ENCODE data around the gene EARS2.
A peak's percentile ranks its signal among the peaks of the same experiment; 100 is the strongest.
"Not testable (repeated sequence)": the region's sequence is repeated elsewhere in the genome, so short reads cannot be mapped to it uniquely, and the experiment has no call there.

The EARS2 gene

DNA sequence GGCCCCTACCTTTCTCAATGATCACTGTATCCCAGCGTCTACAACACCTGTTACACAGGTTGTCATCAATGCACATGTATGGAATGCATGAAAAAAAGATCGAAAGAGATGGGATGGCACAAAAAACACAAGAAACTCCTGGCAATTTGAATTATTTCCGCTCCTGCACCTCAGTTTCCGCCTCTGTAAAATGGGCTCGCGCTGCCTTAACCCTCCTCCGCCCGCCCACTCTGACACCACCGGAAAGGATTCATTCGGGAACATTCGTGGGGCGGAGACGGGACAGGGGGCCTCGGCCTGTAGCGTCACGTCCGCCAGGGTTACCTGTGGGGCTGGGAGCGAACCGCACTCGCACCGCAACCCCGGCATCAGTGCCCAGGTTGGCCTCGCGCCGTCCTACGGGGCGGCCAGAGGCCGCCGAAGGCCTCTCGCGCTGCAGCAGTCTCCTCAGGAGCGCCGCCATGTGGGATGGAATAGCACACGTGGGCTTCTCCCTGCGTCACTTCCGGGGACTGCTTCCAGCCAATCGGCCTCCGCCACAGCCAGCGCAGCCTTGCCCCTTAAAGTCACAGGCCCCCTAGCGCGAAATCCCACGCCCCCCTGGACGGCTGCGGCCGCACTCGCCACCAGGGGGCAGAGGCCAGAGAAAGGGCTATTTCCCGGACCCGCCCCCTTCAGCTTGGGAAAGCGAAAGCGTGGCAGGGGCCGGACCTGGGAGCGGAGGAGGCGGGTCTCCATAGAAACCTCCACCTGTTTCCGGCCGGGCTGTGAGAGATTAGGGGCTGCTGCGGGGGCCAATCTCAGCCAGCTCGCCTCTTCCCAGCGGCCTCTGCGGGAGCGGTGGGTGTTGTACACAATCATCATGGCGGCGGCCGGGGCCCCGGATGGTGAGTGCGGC lies at the start of gene EARS2, which contains the start of gene UBFD1:
EARS2 (minus strand) TSS at position 470 of the 898 bp plus-strand sequence; CDS start at position 463, 7 bp downstream.
UBFD1 (plus strand) TSS at position 847 of the 898 bp plus-strand sequence; CDS start at position 863, 16 bp downstream.
- Mint-ChIP-seq H3K9me3 (no peaks in the 10 kb centered on the region), H3K4me1 (ENCODE audit: low read depth) (peaks cover 48% of the 10 kb centered on the region), H3K36me3 (ENCODE audit: low read depth) (peaks cover 62% of the 10 kb centered on the region), H3K27ac (peak within 1 kb of the TSS; percentile 97), H3K27me3 (no peaks in the 10 kb centered on the region), H3K4me3 (peak within 1 kb of the TSS; percentile 93)
- peak; percentile 100 for DNase-seq

DNA sequence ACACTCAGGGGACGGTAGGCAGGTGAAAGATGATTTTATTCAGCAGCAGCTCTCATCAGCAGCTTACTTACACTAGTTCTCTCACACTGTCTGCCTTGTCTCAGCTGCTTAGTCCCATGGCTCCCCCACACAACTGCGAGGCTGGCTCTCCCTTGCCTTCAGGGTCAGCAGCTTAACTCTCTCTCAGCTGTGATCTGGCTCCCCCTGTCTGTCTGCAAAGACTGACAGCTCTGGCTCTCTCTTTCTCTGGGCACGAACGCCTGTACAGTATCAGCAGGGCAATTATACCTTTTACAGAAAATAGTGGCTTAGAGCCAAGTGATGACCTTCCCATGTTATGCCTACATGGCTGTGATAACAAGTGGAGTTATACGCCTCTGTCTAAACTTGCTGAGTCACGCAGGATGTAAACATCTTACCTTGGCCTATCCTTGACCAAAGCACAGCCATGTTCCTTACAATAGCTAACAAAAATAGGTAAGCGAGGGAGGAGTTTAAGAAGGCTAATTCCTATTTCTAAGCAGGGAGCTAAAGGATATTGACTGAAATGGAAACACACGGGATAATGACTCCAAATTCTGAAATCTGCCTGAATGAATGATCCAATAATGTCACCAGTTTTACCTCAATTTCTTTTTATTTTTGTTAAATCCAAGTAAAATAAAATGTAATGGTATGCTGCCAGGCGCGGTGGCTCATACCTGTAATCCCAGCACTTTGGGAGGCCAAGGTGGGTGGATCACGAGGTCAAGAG lies 40.0 kb upstream of the EARS2 start:
- peak overlapping the region; percentile 13 for H3K27ac Mint-ChIP-seq
- no peaks in the 10 kb centered on the region for H3K9me3 Mint-ChIP-seq
- no peak for DNase-seq
- H3K36me3 Mint-ChIP-seq (ENCODE audit: low read depth): peaks cover 51% of the 10 kb centered on the region
- no peak overlapping the region for H3K4me3 Mint-ChIP-seq
- no peaks in the 10 kb centered on the region for H3K27me3 Mint-ChIP-seq
- H3K4me1 Mint-ChIP-seq (ENCODE audit: low read depth): peaks cover 34% of the 10 kb centered on the region

DNA sequence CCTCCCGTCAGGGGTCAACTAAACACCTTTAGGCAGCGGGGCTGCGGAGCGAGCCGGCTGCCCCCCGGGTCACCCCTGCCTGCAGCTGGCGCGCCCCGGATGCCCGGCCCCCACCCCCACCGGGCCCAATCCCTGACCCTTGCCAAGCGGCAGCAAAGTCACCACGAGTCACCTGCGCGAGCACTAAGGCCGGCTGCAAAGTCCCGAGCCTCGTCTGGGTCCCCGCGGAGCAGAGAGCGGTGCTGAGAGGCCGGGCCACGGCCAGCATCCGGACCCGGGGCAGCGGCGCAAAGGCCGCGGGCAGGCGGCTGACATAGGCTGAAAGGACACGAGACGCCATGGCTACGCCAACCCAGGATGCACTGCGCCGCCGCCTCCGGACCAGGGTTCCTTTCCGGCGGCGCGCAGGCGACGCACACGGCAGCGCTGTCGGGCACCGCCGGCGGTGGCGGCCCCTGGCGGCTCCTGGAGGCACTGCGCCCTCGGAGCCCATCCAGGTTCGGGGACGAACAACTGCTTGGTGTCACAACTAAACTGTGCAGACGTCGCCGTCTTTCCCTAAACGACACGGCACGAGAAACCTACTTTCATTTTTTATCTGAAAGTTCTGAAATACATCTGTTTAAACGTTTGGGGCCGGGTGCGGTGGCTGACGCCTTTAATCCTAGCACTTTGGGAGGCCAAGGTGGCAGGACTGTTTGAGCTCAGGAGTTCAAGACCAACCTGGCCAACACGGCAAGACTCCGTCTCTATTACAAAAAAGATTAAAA lies 39.0 kb upstream of the EARS2 start, which contains the start of gene NDUFAB1:
NDUFAB1 (minus strand) TSS at position 366 of the 770 bp plus-strand sequence; CDS start at position 340, 26 bp downstream.
- H3K27me3 Mint-ChIP-seq: no peaks in the 10 kb centered on the region
- peaks cover 53% of the 10 kb centered on the region for H3K36me3 Mint-ChIP-seq (ENCODE audit: low read depth)
- peak; percentile 95 for DNase-seq
- H3K9me3 Mint-ChIP-seq: no peaks in the 10 kb centered on the region
- peak within 1 kb of the TSS; percentile 88 for H3K4me3 Mint-ChIP-seq
- H3K27ac Mint-ChIP-seq: peak within 1 kb of the TSS; percentile 91
- peaks cover 41% of the 10 kb centered on the region for H3K4me1 Mint-ChIP-seq (ENCODE audit: low read depth)

DNA sequence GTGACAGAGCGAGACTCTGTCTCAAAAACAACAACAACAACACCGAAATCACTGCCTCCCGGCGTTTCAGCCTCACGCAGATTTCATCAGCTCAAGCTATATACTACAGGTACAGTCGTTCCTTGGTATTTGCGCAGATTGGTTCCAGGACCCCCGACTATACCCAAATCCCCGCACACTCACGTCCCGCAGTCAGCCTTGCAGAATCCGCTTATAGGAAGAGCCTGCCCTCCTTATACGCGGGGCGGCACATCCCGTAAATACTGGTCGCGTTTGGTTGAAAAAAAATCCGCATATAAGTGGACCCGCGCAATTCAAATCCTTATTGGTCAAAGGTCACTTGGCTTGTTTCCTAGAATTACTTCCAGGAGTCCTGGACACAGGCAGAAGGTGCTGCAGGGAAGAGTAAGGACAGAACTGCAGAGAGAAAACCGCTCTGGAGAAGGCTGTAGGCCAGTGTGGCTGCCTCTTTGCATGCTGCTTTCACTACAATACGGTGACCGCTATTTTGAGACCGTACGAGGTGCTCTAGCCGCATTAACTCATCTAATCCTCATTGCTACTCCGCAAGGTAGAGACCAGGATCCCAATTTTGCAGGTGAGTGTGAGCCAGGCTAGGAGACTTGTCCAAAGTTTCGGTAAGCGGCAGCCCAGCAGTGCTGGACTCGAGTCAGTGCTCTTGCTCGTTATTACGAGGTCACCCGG lies 38.2 kb upstream of the EARS2 start:
- Mint-ChIP-seq H3K27ac (peak overlapping the region; percentile 91), H3K4me1 (ENCODE audit: low read depth) (peaks cover 41% of the 10 kb centered on the region), H3K36me3 (ENCODE audit: low read depth) (peaks cover 53% of the 10 kb centered on the region), H3K9me3 (no peaks in the 10 kb centered on the region), H3K4me3 (peak overlapping the region; percentile 88), H3K27me3 (no peaks in the 10 kb centered on the region)
- no peak for DNase-seq

DNA sequence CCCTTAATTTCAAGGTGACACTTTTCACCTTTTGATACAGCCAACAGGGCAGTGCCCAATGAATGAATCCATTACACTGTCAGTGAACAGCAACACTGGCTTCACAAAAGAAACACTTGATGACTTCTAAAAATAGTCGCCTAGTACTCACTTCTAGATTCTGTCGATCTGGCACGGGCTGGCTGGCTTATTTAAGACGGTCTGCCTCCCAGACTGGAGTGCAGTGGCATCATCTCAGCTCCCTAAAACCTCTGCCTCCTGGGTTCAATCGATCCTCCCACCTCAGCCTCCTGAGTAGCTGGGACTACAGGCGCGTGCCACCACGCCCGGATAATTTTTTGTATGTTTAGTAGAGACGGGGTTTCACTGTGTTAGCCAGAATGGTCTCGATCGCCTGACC lies 37.0 kb upstream of the EARS2 start:
- H3K4me3 Mint-ChIP-seq: peak overlapping the region; percentile 88
- peaks cover 61% of the 10 kb centered on the region for H3K36me3 Mint-ChIP-seq (ENCODE audit: low read depth)
- H3K9me3 Mint-ChIP-seq: no peaks in the 10 kb centered on the region
- no peak for DNase-seq
- H3K27me3 Mint-ChIP-seq: no peaks in the 10 kb centered on the region
- H3K27ac Mint-ChIP-seq: peak overlapping the region; percentile 91
- H3K4me1 Mint-ChIP-seq (ENCODE audit: low read depth): peaks cover 43% of the 10 kb centered on the region

DNA sequence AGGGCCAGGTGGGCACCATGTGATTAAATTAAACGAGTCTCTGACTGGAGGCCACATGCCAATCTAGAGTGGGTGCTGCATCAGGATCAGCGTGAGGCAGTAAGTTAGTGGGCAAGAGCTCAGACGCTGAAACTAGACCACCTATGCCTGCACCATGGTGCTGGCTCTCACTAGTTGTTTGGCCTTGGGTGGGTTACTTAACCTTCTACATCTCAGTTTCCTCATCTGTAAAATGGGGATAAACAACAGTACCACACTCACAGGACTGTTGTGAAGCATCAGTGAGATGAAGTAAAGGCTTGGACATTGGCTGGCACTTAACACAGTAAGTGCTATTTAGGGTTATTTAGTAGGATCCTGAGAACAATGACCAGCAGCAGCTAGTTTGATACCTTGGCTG lies 33.0 kb upstream of the EARS2 start:
- peaks cover 92% of the 10 kb centered on the region for H3K36me3 Mint-ChIP-seq (ENCODE audit: low read depth)
- H3K27me3 Mint-ChIP-seq: no peaks in the 10 kb centered on the region
- H3K4me3 Mint-ChIP-seq: no peak overlapping the region
- peaks cover 32% of the 10 kb centered on the region for H3K4me1 Mint-ChIP-seq (ENCODE audit: low read depth)
- no peaks in the 10 kb centered on the region for H3K9me3 Mint-ChIP-seq
- DNase-seq: no peak
- H3K27ac Mint-ChIP-seq: no peak overlapping the region

DNA sequence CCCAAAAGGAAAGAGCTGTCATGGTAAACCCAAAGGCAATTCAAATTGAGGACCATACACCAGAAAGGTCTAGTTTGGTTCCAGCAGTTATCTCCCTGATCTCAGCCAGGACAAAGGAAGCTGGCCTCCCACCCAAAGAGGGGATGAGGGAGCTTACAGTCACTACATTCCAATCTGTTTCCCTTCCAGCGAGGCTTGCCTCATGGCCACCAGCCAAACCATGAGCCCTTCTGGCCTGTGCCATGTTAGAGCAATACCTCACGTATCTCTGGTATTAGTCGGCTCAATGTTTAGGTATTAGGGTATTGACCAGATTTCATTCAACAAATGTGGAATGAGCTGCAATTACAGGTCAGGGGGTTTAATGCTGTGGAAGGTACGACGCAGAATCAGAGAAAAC lies 30.6 kb upstream of the EARS2 start:
- peaks cover 91% of the 10 kb centered on the region for H3K36me3 Mint-ChIP-seq (ENCODE audit: low read depth)
- no peak for DNase-seq

DNA sequence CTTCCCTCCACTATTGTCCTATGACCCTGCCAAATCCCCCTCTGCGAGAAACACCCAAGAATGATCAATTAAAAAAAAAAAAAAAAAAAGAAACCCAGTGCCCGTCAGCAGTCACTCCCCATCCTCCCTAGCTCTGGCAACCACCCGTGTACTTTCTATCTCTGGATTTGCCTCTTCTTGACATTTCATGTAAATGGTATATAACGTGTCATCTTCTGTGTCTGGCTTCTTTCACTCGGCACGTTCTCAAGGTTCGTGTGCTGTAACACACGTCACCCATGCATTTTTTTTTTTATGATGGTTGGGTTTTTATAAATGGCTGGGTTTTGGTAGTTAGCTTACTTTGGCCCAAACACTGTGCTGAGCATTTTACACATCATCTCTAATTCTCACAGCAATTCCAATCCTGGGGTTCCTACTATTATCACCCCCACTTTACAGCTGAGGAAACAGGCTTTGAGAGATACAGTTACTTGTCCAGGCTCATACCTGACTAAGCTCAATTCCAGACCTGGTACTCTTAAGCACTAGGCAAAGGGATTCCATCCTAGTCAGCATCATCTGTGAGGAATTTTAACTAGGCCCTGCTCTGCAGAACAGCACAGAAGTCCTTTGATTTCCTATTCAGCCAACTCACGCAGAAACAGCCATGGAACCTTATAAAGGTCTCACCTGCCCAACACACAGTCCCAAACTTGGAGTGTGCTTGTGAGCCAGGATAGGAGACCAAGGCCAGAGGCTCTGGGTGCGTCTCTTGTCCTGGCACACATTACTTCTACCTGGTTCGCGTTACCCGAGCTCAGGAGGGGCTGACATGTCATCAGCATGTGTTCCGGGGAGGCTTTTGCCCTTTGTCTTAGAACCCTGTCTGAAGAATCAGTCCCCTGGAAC lies 27.3 kb upstream of the EARS2 start:
- peak overlapping the region; percentile 41 for H3K27ac Mint-ChIP-seq
- H3K4me3 Mint-ChIP-seq: no peak overlapping the region
- no peak for DNase-seq
- peaks cover 2% of the 10 kb centered on the region for H3K4me1 Mint-ChIP-seq (ENCODE audit: low read depth)
- peaks cover 92% of the 10 kb centered on the region for H3K36me3 Mint-ChIP-seq (ENCODE audit: low read depth)
- no peaks in the 10 kb centered on the region for H3K27me3 Mint-ChIP-seq
- H3K9me3 Mint-ChIP-seq: no peaks in the 10 kb centered on the region

More for the DNA sequence above, 30.6 kb upstream of the EARS2 start:
- H3K4me1 Mint-ChIP-seq (ENCODE audit: low read depth): peaks cover 13% of the 10 kb centered on the region
- H3K9me3 Mint-ChIP-seq: no peaks in the 10 kb centered on the region
- H3K27me3 Mint-ChIP-seq: no peaks in the 10 kb centered on the region
- H3K27ac Mint-ChIP-seq: no peak overlapping the region
- H3K4me3 Mint-ChIP-seq: no peak overlapping the region

DNA sequence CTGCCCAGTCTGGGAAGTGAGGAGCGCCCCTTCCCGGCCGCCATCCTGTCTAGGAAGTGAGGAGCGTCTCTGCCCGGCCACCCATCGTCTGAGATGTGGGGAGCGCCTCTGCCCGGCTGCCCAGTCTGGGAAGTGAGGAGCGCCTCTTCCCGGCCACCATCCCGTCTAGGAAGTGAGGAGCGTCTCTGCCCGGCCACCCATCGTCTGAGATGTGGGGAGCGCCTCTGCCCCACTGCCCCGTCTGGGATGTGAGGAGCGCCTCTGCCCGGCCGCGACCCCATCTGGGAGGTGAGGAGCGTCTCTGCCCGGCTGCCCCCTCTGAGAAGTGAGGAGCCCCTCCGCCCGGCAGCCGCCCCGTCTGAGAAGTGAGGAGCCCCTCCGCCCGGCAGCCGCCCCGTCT lies 26.1 kb upstream of the EARS2 start:
- not testable (repeated sequence) for H3K27me3 Mint-ChIP-seq; H3K4me3 Mint-ChIP-seq; H3K9me3 Mint-ChIP-seq; H3K4me1 Mint-ChIP-seq (ENCODE audit: low read depth); DNase-seq; H3K27ac Mint-ChIP-seq
- peaks cover 92% of the 10 kb centered on the region for H3K36me3 Mint-ChIP-seq (ENCODE audit: low read depth)

DNA sequence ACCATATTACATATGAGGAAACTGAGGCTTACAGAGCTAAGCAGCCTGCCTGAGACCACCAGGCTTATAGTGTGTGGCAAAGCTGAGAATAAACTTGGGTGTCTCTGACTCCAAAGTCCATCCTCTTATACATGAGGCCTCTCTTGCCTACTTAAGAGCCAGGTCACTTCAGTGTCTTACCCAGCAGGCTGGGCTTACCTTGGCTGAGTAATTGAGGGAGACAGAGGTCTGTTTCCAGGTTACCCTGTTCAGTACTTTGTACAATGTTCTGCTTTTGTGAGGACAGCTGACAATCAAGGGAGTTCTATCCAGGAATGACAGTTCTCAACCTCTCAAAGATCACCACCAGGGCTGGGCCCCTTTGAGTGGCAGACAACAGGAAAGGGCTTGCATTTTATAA lies 24.6 kb upstream of the EARS2 start:
- no peaks in the 10 kb centered on the region for H3K27me3 Mint-ChIP-seq
- DNase-seq: no peak
- H3K4me3 Mint-ChIP-seq: no peak overlapping the region
- no peaks in the 10 kb centered on the region for H3K9me3 Mint-ChIP-seq
- H3K36me3 Mint-ChIP-seq (ENCODE audit: low read depth): peaks cover 91% of the 10 kb centered on the region
- peak overlapping the region; percentile 73 for H3K27ac Mint-ChIP-seq
- no peaks in the 10 kb centered on the region for H3K4me1 Mint-ChIP-seq (ENCODE audit: low read depth)

DNA sequence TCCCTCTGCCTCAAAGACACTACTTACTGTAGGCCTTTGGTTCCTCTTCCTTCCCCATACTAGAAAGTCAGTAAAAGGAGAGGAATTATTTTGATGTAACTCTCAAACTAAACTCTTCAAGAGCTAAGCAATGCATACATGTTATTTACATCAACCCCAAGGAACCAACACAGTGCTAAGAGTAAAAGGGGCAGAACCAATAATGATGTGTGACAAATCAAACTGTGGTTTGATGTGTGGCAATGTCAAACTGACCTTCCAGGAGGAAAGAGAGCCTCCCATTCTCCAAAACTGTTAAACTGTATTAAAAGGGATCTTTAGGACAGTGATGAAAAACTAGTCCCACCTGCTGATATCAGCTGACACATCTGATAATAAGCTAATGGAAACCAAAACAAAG lies 23.2 kb upstream of the EARS2 start:
- no peak overlapping the region for H3K27ac Mint-ChIP-seq
- H3K36me3 Mint-ChIP-seq (ENCODE audit: low read depth): peaks cover 91% of the 10 kb centered on the region
- no peak overlapping the region for H3K4me3 Mint-ChIP-seq
- no peaks in the 10 kb centered on the region for H3K4me1 Mint-ChIP-seq (ENCODE audit: low read depth)
- no peaks in the 10 kb centered on the region for H3K27me3 Mint-ChIP-seq
- no peak for DNase-seq
- no peaks in the 10 kb centered on the region for H3K9me3 Mint-ChIP-seq

DNA sequence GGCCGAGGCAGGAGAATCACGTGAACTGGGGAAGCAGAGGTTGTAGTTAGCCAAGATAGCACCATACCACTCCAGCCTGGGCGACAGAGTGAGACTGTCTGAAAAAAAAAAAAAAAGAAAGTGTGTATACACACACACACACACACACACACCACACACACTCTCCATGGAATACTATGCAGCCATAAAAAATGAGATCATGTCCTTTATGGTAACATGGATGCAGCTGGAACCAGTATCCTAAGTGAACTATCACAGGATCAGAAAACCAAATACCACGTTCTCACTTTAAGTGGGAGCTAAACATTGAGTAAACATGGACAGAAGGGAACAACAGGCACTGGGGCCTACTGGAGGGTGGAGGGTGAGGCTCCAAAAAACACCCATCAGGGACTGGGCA lies 22.2 kb upstream of the EARS2 start:
- Mint-ChIP-seq H3K27me3 (no peaks in the 10 kb centered on the region), H3K4me3 (no peak overlapping the region), H3K9me3 (no peaks in the 10 kb centered on the region)

More for the DNA sequence above, 22.2 kb upstream of the EARS2 start:
- Mint-ChIP-seq H3K4me1 (ENCODE audit: low read depth) (no peaks in the 10 kb centered on the region), H3K27ac (no peak overlapping the region), H3K36me3 (ENCODE audit: low read depth) (peaks cover 90% of the 10 kb centered on the region)
- DNase-seq: no peak
